KMS-11 (cell line): Measurements from ENCODE around the gene GSC2.

Source experiments
- H2AFZ ChIP-seq: fragments of 200-600 bp; sonication (generic); 2 replicates; pipeline ENCODE4 v1.6.1; 2016; ENCODE audit warnings: antibody characterized with exemption, mixed run types, low read depth
- H3K27ac ChIP-seq: fragments of 200-600 bp; sonication (generic); 2 replicates; pipeline ENCODE4 v1.6.1; 2016; ENCODE audit warnings: mild to moderate bottlenecking, mixed run types
- H3K27me3 ChIP-seq: fragments of 200-600 bp; sonication (generic); 2 replicates; pipeline ENCODE4 v1.6.1; 2017; ENCODE audit warnings: mild to moderate bottlenecking, low read depth, mixed run types, moderate library complexity; ENCODE audit not compliant: insufficient read depth
- H3K36me3 ChIP-seq: fragments of 200-600 bp; sonication (generic); 2 replicates; pipeline ENCODE4 v1.6.1; 2017; ENCODE audit warnings: mild to moderate bottlenecking, mixed run types; ENCODE audit not compliant: insufficient read depth
- H3K4me1 ChIP-seq: fragments of 200-600 bp; sonication (generic); 2 replicates; pipeline ENCODE4 v1.6.1; 2016; ENCODE audit warnings: mild to moderate bottlenecking, low read depth, mixed run types; ENCODE audit not compliant: poor library complexity, severe bottlenecking
- H3K4me2 ChIP-seq: fragments of 200-600 bp; sonication (generic); 2 replicates; pipeline ENCODE4 v1.7.0; 2016; ENCODE audit warnings: mild to moderate bottlenecking, mixed run types
- H3K4me3 ChIP-seq: fragments of 200-600 bp; sonication (generic); IDR thresholded peaks from 2 replicates; pipeline ENCODE4 v1.6.1; 2017; ENCODE audit warnings: low read depth, low read length, mixed read lengths; ENCODE audit not compliant: insufficient read depth
- H3K79me2 ChIP-seq: fragments of 200-600 bp; sonication (generic); 2 replicates; pipeline ENCODE4 v1.6.1; 2016; ENCODE audit warnings: low read depth, mixed run types; ENCODE audit not compliant: insufficient read depth
- H3K9ac ChIP-seq: fragments of 200-600 bp; sonication (generic); 2 replicates; pipeline ENCODE4 v1.6.1; 2016; ENCODE audit warnings: mild to moderate bottlenecking, mixed run types
- H4K20me1 ChIP-seq: fragments of 200-600 bp; sonication (generic); 2 replicates; pipeline ENCODE4 v1.6.1; 2016; ENCODE audit warnings: mild to moderate bottlenecking, mixed run types; ENCODE audit not compliant: insufficient read depth
- CTCF ChIP-seq: fragments of 200-600 bp; sonication (generic); conservative IDR thresholded peaks from 2 replicates; pipeline ENCODE4 v1.6.1; 2017; ENCODE audit warnings: low read depth, mild to moderate bottlenecking, antibody characterized with exemption, low read length, moderate library complexity, mixed read lengths

Gene GSC2

GRCh38 chr22:19180740-19181410, 30.8 kb upstream of the GSC2 start:
- no peak overlapping the region for H2AFZ ChIP-seq
- no peak overlapping the region for H3K4me3 ChIP-seq
- no peaks in the 10 kb centered on the region for H3K27me3 ChIP-seq
- H3K9ac ChIP-seq, result no peak overlapping the region
- no peak overlapping the region for H3K4me2 ChIP-seq
- no peaks in the 10 kb centered on the region for H3K79me2 ChIP-seq
- no peak overlapping the region for H3K27ac ChIP-seq
- no peak for TF ChIP-seq CTCF
- H3K4me1 ChIP-seq, result peaks cover 16% of the 10 kb centered on the region
- H3K36me3 ChIP-seq, result no peaks in the 10 kb centered on the region
- no peaks in the 10 kb centered on the region for H4K20me1 ChIP-seq

GRCh38 chr22:19180234-19180633, 30.1 kb upstream of the GSC2 start:
- Histone ChIP-seq H2AFZ (no peak overlapping the region), H4K20me1 (no peaks in the 10 kb centered on the region), H3K4me1 (peaks cover 16% of the 10 kb centered on the region), H3K27ac (no peak overlapping the region), H3K27me3 (no peaks in the 10 kb centered on the region), H3K79me2 (no peaks in the 10 kb centered on the region), H3K4me3 (no peak overlapping the region), H3K4me2 (no peak overlapping the region), H3K36me3 (no peaks in the 10 kb centered on the region), H3K9ac (no peak overlapping the region)
- no peak for TF ChIP-seq CTCF

GRCh38 chr22:19179497-19180048, 29.5 kb upstream of the GSC2 start:
- H3K4me2 ChIP-seq, result peak overlapping the region; percentile 88
- no peak overlapping the region for H3K27ac ChIP-seq
- H3K9ac ChIP-seq, result peak overlapping the region; percentile 25; the same call in 1 of the 2 replicates
- no peaks in the 10 kb centered on the region; the same call in 1 of the 2 replicates for H3K79me2 ChIP-seq
- no peaks in the 10 kb centered on the region for H3K36me3 ChIP-seq
- no peak overlapping the region for H3K4me3 ChIP-seq
- H4K20me1 ChIP-seq, result no peaks in the 10 kb centered on the region
- peaks cover 16% of the 10 kb centered on the region for H3K4me1 ChIP-seq
- peak overlapping the region; percentile 85 for H2AFZ ChIP-seq
- H3K27me3 ChIP-seq, result no peaks in the 10 kb centered on the region
- TF ChIP-seq CTCF, result peak; percentile 82

- H3K27me3 ChIP-seq, result no peaks in the 10 kb centered on the region
- H3K79me2 ChIP-seq, result no peaks in the 10 kb centered on the region; the same call in 1 of the 2 replicates
- H3K4me2 ChIP-seq, result peak within 1 kb of the TSS; percentile 88
- peak within 1 kb of the TSS; percentile 45 for H3K27ac ChIP-seq
- no peaks in the 10 kb centered on the region for H3K36me3 ChIP-seq
- no peak for TF ChIP-seq CTCF
- H2AFZ ChIP-seq, result peak within 1 kb of the TSS; percentile 85
- peak within 1 kb of the TSS; percentile 62; the same call in 1 of the 2 replicates for H3K9ac ChIP-seq
- H3K4me1 ChIP-seq, result peaks cover 16% of the 10 kb centered on the region
- H4K20me1 ChIP-seq, result no peaks in the 10 kb centered on the region
- no peak within 1 kb of the TSS for H3K4me3 ChIP-seq
Measured at GRCh38 chr22:19178657-19179496, 28.8 kb upstream of the GSC2 start, which contains the start of gene SLC25A1. TSS of gene SLC25A1 (minus strand) at chr22:19178736. CDS start at chr22:19178673, 63 bp downstream.
